Measurements from ENCODE around the gene CFAP107. TPM values are rescaled to one million over a fixed set of nuclear protein-coding genes. Genes with fewer than 3 reads are reported as not detected.

CFAP107 gene
- total RNA-seq, 1 experiment from 2014 or later = not detected

- ChIA-PET POLR2A (no interaction called here), CTCF (interaction anchor here (0.6 kb wide), 1 partner anchor 706 kb away, joined by 3 read pairs; no protein-coding TSS in a partner anchor)
- Histone ChIP-seq H3K27ac (ENCODE audit: low read length) (no peak overlapping the region), H3K36me3 (ENCODE audit: control insufficient read depth, insufficient read depth, low read length) (no peaks in the 10 kb centered on the region), H3K27me3 (ENCODE audit: control insufficient read depth, insufficient read depth, low read length) (no peaks in the 10 kb centered on the region), H3K4me3 (ENCODE audit: low read depth in 2 of 2, low read length in 2 of 2) (no peak overlapping the region), H3K4me1 (ENCODE audit: control insufficient read depth, insufficient read depth, low read length) (no peaks in the 10 kb centered on the region), H3K9me3 (ENCODE audit: control insufficient read depth, insufficient read depth, low read depth, low read length) (no peaks in the 10 kb centered on the region)
- ATAC-seq = no peak
- intact Hi-C loops (cut with micrococcal nuclease; ENCODE audit: unreplicated experiment) (no loop called here), in situ Hi-C loops (cut with HindIII; ENCODE audit: low pct_unique_long_range_greater_than_20kb, low sequenced_read_pairs) (no loop called here)
- no peak for TF ChIP-seq TCF7L2 (IDR thresholded peaks at IDR 0.05; ENCODE audit: low read depth, low read length)
- no peak for TF ChIP-seq POLR2AphosphoS5 (IDR thresholded peaks at IDR 0.05; ENCODE audit: low read depth, low read length)
- no peak for TF ChIP-seq CTCF (IDR thresholded peaks at IDR 0.05)
- no peak for TF ChIP-seq SIN3A (IDR thresholded peaks at IDR 0.05; ENCODE audit: borderline replicate concordance, insufficient read depth, low read depth, low read length)
- TF ChIP-seq REST (IDR thresholded peaks at IDR 0.05; ENCODE audit: insufficient read depth in 1 of 2, low read depth in 2 of 2, low read length in 1 of 2) = no peak
- BruUV-seq (replicated peaks) = no TSS peak
- DNase-seq (ENCODE audit: low read depth, low spot score) = no peak
These were observed 24.6 kb downstream of the CFAP107 start for GRCh38 chr1:12770620-12771019.

GRCh38 chr1:12771186-12771585 lies 25.2 kb downstream of the CFAP107 start:
- intact Hi-C loops (cut with micrococcal nuclease; ENCODE audit: unreplicated experiment) (no loop called here), in situ Hi-C loops (cut with HindIII; ENCODE audit: low pct_unique_long_range_greater_than_20kb, low sequenced_read_pairs) (no loop called here)
- DNase-seq (ENCODE audit: low read depth, low spot score) (no peak), ATAC-seq (no peak)
- no peak overlapping the region for H3K27ac ChIP-seq (ENCODE audit: low read length)
- CTCF ChIA-PET = no interaction called here
- no peaks in the 10 kb centered on the region for H3K9me3 ChIP-seq (ENCODE audit: control insufficient read depth, insufficient read depth, low read depth, low read length)
- H3K27me3 ChIP-seq (ENCODE audit: control insufficient read depth, insufficient read depth, low read length) = peaks cover 2% of the 10 kb centered on the region; the same call in 1 of the 2 replicates
- no peaks in the 10 kb centered on the region for H3K4me1 ChIP-seq (ENCODE audit: control insufficient read depth, insufficient read depth, low read length)
- no TSS peak for BruUV-seq (replicated peaks)
- H3K4me3 ChIP-seq (ENCODE audit: low read depth in 2 of 2, low read length in 2 of 2) = no peak overlapping the region
- POLR2A ChIA-PET = no interaction called here
- H3K36me3 ChIP-seq (ENCODE audit: control insufficient read depth, insufficient read depth, low read length) = no peaks in the 10 kb centered on the region
- TF ChIP-seq SIN3A (IDR thresholded peaks at IDR 0.05; ENCODE audit: borderline replicate concordance, insufficient read depth, low read depth, low read length) (no peak), REST (IDR thresholded peaks at IDR 0.05; ENCODE audit: insufficient read depth in 1 of 2, low read depth in 2 of 2, low read length in 1 of 2) (no peak), CTCF (IDR thresholded peaks at IDR 0.05) (no peak), POLR2AphosphoS5 (IDR thresholded peaks at IDR 0.05; ENCODE audit: low read depth, low read length) (no peak), TCF7L2 (IDR thresholded peaks at IDR 0.05; ENCODE audit: low read depth, low read length) (no peak)

Data from Panc1 (cell line).